GM21825 (cell line): ENCODE data around the gene PIRT.
A peak's percentile ranks its signal among the peaks of the same experiment; 100 is the strongest.
"Not testable (repeated sequence)": the region's sequence is repeated elsewhere in the genome, so short reads cannot be mapped to it uniquely, and the experiment has no call there.

Experiments used
- ATAC-seq: cut with Tn5 transposase; IDR thresholded peaks from one replicate; pipeline ENCODE4 v1.9.1; 2021; ENCODE audit warnings: mild to moderate bottlenecking, moderate library complexity; ENCODE audit not compliant: unreplicated experiment

Gene PIRT

DNA sequence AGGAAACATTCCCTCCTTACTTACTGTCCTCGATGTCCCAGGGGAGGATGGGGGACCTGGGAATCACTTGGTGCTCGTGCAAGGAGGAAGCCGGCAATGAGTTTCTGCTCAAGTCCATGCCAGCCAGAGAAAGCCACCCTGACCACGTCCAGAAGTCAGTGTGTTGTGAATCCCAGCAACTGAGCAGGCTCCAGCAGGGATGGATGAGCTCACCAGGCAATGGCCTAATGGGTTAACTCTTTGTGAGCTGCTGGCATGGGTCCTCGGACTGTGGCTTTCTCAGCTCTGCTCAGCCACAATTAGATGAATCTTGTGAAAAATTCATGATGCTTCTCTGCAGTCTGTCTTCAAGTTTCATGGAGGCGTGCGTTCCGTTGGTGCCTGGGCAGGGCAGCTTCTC, at the start of gene PIRT:
Gene PIRT (minus strand): TSS at position 167 of the 400 bp plus-strand sequence. CDS start 12,442 bp downstream, outside the sequence.
- ATAC-seq = no peak

DNA sequence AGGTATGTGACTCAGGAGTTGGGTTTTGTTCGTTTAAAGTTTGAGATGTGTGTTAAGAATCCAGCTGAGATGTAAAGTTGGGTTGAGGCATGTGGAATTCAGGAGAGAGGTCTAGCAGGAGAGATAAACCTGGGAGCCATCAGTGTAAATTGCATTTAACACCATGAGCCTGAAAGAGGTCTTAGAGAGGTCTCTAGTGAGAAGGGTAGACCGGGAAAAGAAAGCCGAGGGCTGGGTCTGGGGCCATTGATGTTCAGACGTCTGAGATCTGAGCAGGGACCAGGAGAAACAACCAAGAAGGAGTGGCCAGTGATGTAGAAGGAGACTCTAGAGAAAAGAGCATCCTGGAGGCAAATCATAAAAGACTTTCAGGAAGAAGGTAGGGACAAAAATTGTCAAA, 44.1 kb upstream of the PIRT start:
- no peak for ATAC-seq

- ATAC-seq = no peak
These were observed 41.4 kb upstream of the PIRT start for GRCh38 chr17:10879190-10879836.

GRCh38 chr17:10875984-10876555, 38.2 kb upstream of the PIRT start:
- ATAC-seq = no peak

DNA sequence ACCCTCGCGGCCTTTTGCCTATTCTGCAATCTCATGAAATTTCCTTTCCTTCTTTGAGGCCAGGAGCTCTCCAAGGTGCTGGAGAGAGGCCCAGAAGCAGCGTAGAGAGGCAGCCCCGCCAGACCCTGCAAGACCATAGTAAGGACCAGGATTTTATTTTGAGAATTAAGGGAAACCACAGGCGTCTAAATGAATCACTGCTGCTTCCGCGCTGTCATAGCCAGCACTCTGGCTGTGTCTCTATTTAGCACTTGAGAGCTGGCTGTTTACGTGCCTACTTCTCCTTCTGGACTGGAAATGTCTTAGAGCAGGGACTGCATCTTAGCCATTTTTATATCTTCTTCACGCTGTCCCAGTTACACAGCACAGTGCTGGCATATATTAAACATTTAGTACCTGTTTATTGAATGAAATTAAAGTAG, 37.6 kb upstream of the PIRT start:
- ATAC-seq = no peak

DNA sequence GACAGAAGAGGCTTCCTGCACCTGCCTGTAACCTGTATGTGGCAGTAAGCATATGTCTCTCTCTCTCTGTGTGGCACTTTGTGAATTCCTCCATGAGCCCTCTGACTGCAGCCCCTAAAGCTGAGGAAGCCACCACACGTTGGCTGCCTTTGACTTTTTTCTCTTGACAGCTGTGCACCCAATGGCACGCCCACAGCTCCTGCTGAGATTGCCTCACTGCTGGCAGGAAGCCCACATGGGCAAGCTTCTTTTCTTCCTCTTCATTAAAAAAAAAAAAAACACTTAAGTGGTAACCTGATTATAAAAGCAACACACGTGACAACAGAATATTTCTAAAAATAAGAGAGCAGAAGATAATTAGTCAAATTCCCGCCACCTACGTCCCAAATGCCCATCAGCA, 34.0 kb upstream of the PIRT start:
- ATAC-seq = no peak

GRCh38 chr17:10870336-10871050, 32.6 kb upstream of the PIRT start:
- ATAC-seq = no peak

DNA sequence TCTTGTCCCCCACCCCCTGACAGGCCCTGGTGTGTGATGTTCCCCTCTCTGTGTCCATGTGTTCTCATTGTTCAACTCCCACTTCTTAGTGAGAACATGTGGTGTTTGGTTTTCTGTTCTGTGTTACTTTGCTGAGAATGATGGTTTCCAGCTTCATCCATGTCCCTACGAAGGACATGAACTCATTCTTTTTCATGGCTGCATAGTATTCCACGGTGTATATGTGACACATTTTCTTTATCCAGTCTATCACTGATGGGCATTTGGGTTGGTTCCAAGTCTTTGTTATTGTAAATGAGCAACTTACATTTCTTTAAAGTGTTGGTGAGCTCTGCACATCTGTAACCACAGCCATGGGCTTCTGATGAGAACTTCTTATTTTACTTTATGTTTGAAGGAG, 30.9 kb upstream of the PIRT start:
- ATAC-seq = not testable (repeated sequence)

- ATAC-seq = no peak
These were observed 21.2 kb upstream of the PIRT start for GRCh38 chr17:10859051-10859450.

DNA sequence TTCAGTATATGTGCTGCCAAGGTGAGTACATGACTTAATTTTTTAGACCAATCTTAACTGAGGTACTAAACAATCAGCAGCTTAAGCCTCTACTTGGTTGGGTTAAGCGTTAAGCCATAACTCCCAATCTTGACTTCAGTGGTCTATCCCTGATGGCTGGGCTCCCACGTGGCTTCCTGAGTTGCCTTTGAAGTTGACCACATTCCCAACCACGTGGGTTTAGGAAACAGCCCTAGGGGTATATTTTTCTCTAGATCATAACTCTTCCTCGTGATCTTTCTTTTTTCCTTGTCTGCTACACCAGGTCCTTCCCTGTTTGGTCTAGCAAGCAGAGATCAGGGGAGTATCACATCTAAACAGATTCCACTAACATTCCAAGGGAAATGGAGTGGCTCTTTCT, 20.1 kb upstream of the PIRT start:
- ATAC-seq = no peak

GRCh38 chr17:10846636-10847035, 8.7 kb upstream of the PIRT start:
- not testable (repeated sequence) for ATAC-seq

- no peak for ATAC-seq
These were observed 7.5 kb upstream of the PIRT start for GRCh38 chr17:10845388-10845751.

GRCh38 chr17:10844621-10845387, 6.9 kb upstream of the PIRT start:
- peak; percentile 60 for ATAC-seq

DNA sequence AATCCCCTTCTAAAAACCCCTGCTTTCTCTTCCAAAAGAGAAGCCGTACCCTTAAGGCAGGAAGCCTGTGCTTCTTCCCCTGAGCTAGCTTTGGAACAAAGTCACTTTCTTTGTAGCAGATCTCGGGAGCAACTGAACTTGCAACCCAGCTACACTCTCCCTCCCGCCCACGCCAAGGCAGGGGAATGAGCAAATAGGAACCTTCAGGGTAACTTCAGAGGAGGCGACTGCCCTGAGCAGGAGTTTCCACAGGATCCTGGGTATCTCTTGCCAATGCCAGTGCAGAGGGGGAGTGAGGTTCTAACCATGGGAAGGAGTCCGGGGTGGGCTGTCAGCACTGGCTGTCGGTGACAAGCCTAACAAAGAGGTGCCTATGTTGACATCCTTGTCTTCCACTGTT, 5.9 kb upstream of the PIRT start:
- ATAC-seq = no peak

DNA sequence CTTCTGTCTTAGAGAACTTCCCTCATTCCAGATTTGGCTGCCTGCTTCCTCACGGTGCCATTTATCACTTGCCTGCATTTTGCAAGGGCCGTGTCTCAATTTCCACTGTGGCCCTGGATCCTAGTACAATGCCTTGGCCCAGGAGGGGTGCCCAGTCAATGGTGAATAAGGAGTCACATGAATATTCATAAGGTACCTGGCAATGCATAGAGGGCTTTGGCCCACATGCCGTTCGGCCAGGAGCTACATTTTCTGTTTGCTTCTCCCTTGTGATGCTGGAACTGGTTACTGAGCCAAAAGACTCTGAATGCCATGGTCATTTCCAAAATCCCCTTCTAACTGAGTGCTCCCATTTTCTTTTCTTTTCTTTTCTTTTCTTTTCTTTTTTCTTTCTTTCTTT, 4.8 kb upstream of the PIRT start:
- no peak for ATAC-seq

GRCh38 chr17:10838682-10839081, 795 bp upstream of the PIRT start:
- ATAC-seq = no peak

- ATAC-seq = no peak
These were observed 809 bp downstream of the PIRT start for GRCh38 chr17:10836966-10837590.

- no peak for ATAC-seq
These were observed 1.7 kb downstream of the PIRT start for GRCh38 chr17:10836145-10836544.

DNA sequence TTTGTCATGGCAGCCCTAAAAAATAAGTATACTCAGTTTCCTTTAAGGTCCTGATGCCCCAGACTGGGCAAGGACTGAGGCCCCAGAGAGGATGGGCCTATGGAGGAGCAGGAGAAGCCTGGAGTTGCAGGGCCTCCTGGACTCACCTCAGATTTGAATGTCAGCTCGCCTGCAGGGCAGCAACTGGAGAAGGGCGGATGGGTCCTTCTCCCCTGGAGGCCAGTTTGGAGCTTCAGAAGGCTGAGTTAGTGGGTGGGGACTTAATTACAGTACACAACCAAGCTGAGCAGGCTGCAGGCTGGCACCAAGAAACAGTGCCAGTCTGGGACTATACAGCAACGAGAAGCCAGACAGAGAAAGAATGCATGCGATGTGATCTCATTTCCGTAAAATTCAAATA, 6.2 kb downstream of the PIRT start:
- no peak for ATAC-seq

DNA sequence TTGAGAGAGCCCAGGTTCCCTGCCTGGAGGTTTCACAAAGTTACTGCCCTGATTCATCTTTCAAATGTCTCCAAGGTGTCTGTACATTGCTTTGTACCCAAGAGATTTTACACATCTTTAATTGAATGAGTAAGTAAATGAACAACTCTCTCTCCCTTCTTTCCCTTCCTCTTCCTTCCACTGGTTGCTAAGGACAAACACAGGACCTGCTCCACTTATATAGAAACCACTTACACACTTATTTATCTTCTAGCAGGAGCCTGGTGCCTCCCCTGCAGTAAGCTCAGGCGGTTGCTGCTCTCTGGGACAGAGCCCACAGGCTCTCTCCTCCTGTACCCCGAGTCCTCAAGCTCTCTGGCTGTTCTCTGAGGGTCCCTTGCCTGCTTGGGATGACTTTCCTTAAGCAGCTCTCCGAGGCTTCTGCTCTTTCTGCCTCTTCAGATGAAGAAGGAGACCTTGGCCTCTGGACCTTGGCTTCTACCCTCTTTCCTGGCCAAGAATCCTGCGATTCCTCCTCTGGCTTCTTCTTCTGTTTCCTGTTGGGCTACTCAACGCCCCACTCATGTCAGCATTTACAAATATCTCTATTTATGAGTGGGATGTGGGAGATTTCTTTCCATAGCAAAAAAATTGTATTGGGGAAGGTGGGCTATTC, 9.9 kb downstream of the PIRT start:
- ATAC-seq = no peak

GRCh38 chr17:10824874-10825273, 13.0 kb downstream of the PIRT start:
- no peak for ATAC-seq
